Hindlimb muscle (tissue), 1 donor: Measurements from ENCODE around the gene NECAB2. TPM values are rescaled to one million over a fixed set of nuclear protein-coding genes. Genes with fewer than 3 reads are reported as not detected.

Source experiments
- DNase-seq: peaks from one replicate; pipeline ENCODE4 v3.0.0-alpha.2; 2013
- polyA plus RNA-seq: library from polyadenylated mRNA; unstranded; fragments of 120-200 nt; gene quantifications from one replicate; pipeline ENCODE4 v1.2.1, GENCODE V29; 2013; ENCODE audit not compliant: insufficient read length

Gene NECAB2
- polyA plus RNA-seq, 1 donor: 0.45 TPM

- DNase-seq: no peak
Measured at GRCh38 chr16:84027625-84028024, 59.6 kb downstream of the NECAB2 start.

GRCh38 chr16:84029297-84030047 is 61.4 kb downstream of the NECAB2 start:
- DNase-seq: no peak

- no peak for DNase-seq
Measured at GRCh38 chr16:84031556-84031955, 63.5 kb downstream of the NECAB2 start.

- DNase-seq: no peak
Measured at GRCh38 chr16:84032458-84033178, 64.6 kb downstream of the NECAB2 start.

GRCh38 chr16:84033251-84034195 is 65.5 kb downstream of the NECAB2 start:
- no peak for DNase-seq

GRCh38 chr16:84034516-84034915 is 66.5 kb downstream of the NECAB2 start:
- no peak for DNase-seq

- DNase-seq: no peak
Measured at GRCh38 chr16:84036131-84036530, 68.1 kb downstream of the NECAB2 start.

GRCh38 chr16:84036982-84037425 is 69.0 kb downstream of the NECAB2 start:
- no peak for DNase-seq

GRCh38 chr16:84038469-84038868 is 70.4 kb downstream of the NECAB2 start:
- no peak for DNase-seq

- no peak for DNase-seq
Measured at GRCh38 chr16:84039696-84040095, 71.7 kb downstream of the NECAB2 start.

- DNase-seq: no peak
Measured at GRCh38 chr16:84040226-84040822, 72.3 kb downstream of the NECAB2 start.

- DNase-seq: peak; percentile 24
Measured at GRCh38 chr16:84040823-84041820, 73.1 kb downstream of the NECAB2 start.

GRCh38 chr16:84041881-84042280 is 73.8 kb downstream of the NECAB2 start:
- no peak for DNase-seq

GRCh38 chr16:84042308-84042878 is 74.3 kb downstream of the NECAB2 start, which contains the start of gene SLC38A8:
Gene SLC38A8, minus strand, starts transcription at chr16:84042795. Its CDS starts 638 bp downstream, at chr16:84042157.
- no peak for DNase-seq

- no peak for DNase-seq
Measured at GRCh38 chr16:84042879-84043485, 74.9 kb downstream of the NECAB2 start.

- DNase-seq: no peak
Measured at GRCh38 chr16:84043486-84044117, 75.6 kb downstream of the NECAB2 start.

GRCh38 chr16:84044118-84044488 is 76.1 kb downstream of the NECAB2 start:
- DNase-seq: no peak

GRCh38 chr16:84045001-84045817 is 77.2 kb downstream of the NECAB2 start:
- no peak for DNase-seq
